Right ventricle myocardium superior (tissue), 1 donor: ENCODE results near the gene NHLH1. TPM values are rescaled to one million over a fixed set of nuclear protein-coding genes. Genes with fewer than 3 reads are reported as not detected.

Source experiments
- total RNA-seq: library from RNA; stranded (reverse); fragmentation: NEBNext Ultra II Directional; extraction: Animal tissue kit (Norgen Biotek cat#: 25700); gene quantifications from one replicate; pipeline ENCODE4 v1.2.1, GENCODE V29; 2021
- donor health status: DM: no; HTN: yes; CAD: no; lungs with severe emphysema.

The NHLH1 gene
- total RNA-seq, 1 donor from 2014 or later = not detected

Other genes starting within 250 kb of the NHLH1 start
- 0.40 TPM for gene ATP1A4, start 215.5 kb upstream of the NHLH1 start, total RNA-seq
- gene CASQ1, start 176.5 kb upstream of the NHLH1 start, total RNA-seq = 12.6 TPM
- gene PEA15, start 161.7 kb upstream of the NHLH1 start, total RNA-seq = 225 TPM
- 146 TPM for gene DCAF8, start 104.5 kb upstream of the NHLH1 start, total RNA-seq
- gene PEX19, start 81.9 kb upstream of the NHLH1 start, total RNA-seq = 97.3 TPM
- 83.9 TPM for gene COPA, start 23.8 kb upstream of the NHLH1 start, total RNA-seq
- gene NCSTN, start 23.7 kb upstream of the NHLH1 start, total RNA-seq = 57.9 TPM
- gene VANGL2, start 33.5 kb downstream of the NHLH1 start, total RNA-seq = 1.9 TPM
- 0.30 TPM for gene SLAMF6, start 156.2 kb downstream of the NHLH1 start, total RNA-seq
- gene CD84, start 212.4 kb downstream of the NHLH1 start, total RNA-seq = 2.5 TPM